ENCODE measurements around the gene PRKAR2B.

- no peak for TF ChIP-seq TAF1 (IDR thresholded peaks at IDR 0.05; ENCODE audit: borderline replicate concordance, insufficient read depth, low read length)
- no peak for TF ChIP-seq POLR2AphosphoS5 (IDR thresholded peaks at IDR 0.05; ENCODE audit: low read depth, low read length)
- TF ChIP-seq SIN3A (IDR thresholded peaks at IDR 0.05; ENCODE audit: borderline replicate concordance, insufficient read depth, low read length): no peak
Observed at GRCh38 chr7:107130487-107131220, 86.1 kb downstream of the PRKAR2B start.

All from PFSK-1 (cell line).